Vagina (tissue), 2 donors: ENCODE data around the gene CAV2. TPM values are rescaled to one million over a fixed set of nuclear protein-coding genes. Genes with fewer than 3 reads are reported as not detected.

Experiments
- DNase-seq, 2 donors: peaks; one replicate each; pipeline ENCODE4 v3.0.0-alpha.2; 2017; ENCODE audit errors: extremely low spot score in 2 of 2
- H3K27ac ChIP-seq: fragments of 200-600 bp; sonication (generic); one replicate; pipeline ENCODE4 v1.5.1; 2019
- H3K27me3 ChIP-seq: fragments of 200-600 bp; sonication (generic); one replicate; pipeline ENCODE4 v1.5.1; 2019
- H3K36me3 ChIP-seq, 2 donors: fragments of 200-600 bp; sonication (generic); one replicate each; pipeline ENCODE4 v1.5.1; 2017 to 2019
- H3K4me1 ChIP-seq: fragments of 200-600 bp; sonication (generic); one replicate; pipeline ENCODE4 v1.5.1; 2019
- H3K4me3 ChIP-seq, 2 donors: fragments of 200-600 bp; sonication (generic); 1 replicate in 1 of 2; 2 replicates in 1 of 2; pipeline ENCODE4 v1.5.1; 2016 to 2019
- H3K9me3 ChIP-seq: fragments of 200-600 bp; sonication (generic); one replicate; pipeline ENCODE4 v1.5.1; 2019
- POLR2A ChIP-seq, 2 donors: fragments of 450-650 bp; IDR thresholded peaks; one replicate each; pipeline ENCODE4 v1.6.1; 2017; ENCODE audit warnings: antibody characterized with exemption in 2 of 2, mild to moderate bottlenecking in 2 of 2, moderate library complexity in 2 of 2
- POLR2AphosphoS5 ChIP-seq, 2 donors: sonication (generic); formaldehyde crosslinking; IDR thresholded peaks; one replicate each; pipeline ENCODE4 v1.9.0; 2017; ENCODE audit warnings: antibody characterized with exemption in 2 of 2, mild to moderate bottlenecking in 2 of 2, low read depth in 1 of 2; ENCODE audit not compliant: insufficient read depth in 1 of 2
- intact Hi-C: fragments of 100-400 bp; cut with DNase I; formaldehyde crosslinking; loops from one replicate; pipeline ENCODE4 v1.15.1; 2023
- total RNA-seq: library from RNA; depleted of rRNA; stranded (reverse); fragments of >200 nt; gene quantifications from one replicate; pipeline ENCODE4 v1.2.3, GENCODE V29; 2016
- TF ChIP-seq, protein P1 (sequence below), 3 experiments: fragments of 450-650 bp in 2 of 3; fragments of 200-600 bp in 1 of 3; sonication (generic) in 1 of 3; IDR thresholded peaks; one replicate each; pipeline ENCODE4 v1.5.1; 2017 to 2019; ENCODE audit warnings: antibody characterized with exemption in 3 of 3, mild to moderate bottlenecking in 2 of 3, moderate library complexity in 2 of 3

CAV2 gene
- total RNA-seq, 1 donor from 2014 or later, result 42.5 TPM

DNA sequence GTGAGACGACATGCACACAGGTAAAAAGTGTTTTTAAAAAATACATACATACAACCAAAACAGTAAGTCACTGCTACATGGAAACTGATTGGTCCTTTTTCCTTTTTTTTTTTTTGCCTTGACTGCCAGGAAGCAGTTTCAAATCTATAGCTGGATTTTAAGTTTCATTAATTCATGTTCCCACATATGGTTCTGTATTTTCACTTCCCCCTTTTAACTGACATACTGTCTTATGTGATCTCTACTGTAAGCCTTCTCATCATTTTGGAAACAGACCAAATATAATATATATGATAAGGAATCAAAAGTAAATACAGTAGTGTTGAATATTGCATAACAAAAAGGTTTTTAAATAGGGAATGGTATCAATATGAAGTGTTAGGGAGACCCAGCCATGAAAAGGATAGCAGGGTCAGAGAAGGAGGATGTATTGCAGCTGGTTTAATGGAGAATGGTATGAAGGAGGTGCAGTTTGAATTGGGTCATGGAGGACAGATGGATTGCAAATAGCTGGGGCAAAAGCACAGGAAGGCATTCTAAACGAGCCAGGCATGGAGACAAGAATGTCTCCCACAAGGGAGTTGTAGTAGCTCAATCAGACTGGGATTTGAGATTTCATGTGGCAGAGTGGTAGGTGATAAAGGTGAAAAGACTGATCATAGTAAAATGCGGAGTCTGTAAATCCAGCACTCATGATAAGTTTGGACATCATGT is 30.7 kb downstream of the CAV2 start:
- intact Hi-C loops, result no loop called here
- Histone ChIP-seq H3K36me3 (peaks cover 0 to 14% of the 10 kb centered on the region in 2 donors), H3K27me3 (no peaks in the 10 kb centered on the region), H3K9me3 (no peaks in the 10 kb centered on the region), H3K4me3 (peak overlapping the region; percentile 20 to 92), H3K4me1 (peaks cover 56% of the 10 kb centered on the region), H3K27ac (peak overlapping the region; percentile 98)
- no peak for DNase-seq
- TF ChIP-seq, protein P1, sequence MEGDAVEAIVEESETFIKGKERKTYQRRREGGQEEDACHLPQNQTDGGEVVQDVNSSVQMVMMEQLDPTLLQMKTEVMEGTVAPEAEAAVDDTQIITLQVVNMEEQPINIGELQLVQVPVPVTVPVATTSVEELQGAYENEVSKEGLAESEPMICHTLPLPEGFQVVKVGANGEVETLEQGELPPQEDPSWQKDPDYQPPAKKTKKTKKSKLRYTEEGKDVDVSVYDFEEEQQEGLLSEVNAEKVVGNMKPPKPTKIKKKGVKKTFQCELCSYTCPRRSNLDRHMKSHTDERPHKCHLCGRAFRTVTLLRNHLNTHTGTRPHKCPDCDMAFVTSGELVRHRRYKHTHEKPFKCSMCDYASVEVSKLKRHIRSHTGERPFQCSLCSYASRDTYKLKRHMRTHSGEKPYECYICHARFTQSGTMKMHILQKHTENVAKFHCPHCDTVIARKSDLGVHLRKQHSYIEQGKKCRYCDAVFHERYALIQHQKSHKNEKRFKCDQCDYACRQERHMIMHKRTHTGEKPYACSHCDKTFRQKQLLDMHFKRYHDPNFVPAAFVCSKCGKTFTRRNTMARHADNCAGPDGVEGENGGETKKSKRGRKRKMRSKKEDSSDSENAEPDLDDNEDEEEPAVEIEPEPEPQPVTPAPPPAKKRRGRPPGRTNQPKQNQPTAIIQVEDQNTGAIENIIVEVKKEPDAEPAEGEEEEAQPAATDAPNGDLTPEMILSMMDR (IDR thresholded peaks at IDR 0.05), result no peak
- TF ChIP-seq POLR2AphosphoS5 (IDR thresholded peaks at IDR 0.05; ENCODE audit: insufficient read depth in 1 of 2, low read depth in 1 of 2) (no peak), POLR2A (IDR thresholded peaks at IDR 0.05) (no peak)

DNA sequence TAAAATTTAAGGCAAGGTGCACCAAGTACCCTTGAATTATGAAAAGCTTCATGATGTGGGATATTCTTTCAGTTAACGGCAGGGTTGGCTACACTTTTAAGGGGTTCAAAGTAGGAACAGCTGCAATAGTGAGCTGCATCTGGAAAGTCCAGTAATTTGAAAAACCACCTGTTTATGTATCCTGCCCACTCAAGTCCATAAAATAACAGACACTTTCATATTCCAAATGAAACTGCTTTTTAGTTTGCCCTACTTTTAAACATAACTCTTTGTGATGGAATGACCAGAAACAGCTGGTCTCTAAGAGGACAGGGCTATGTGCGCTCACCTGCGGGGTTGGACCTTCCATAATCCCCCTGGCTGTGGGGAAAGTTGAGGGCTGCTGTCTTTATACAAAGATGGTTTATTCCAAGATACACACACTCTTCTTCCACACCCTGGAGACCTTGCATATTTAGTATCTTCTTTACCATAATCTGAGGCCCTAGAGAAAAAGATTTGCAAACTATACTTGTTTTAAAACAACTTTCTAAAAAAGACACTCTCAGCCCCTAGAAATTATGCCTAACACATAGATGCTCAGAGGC is 32.7 kb downstream of the CAV2 start:
- Histone ChIP-seq H3K27me3 (no peaks in the 10 kb centered on the region), H3K4me1 (peaks cover 63% of the 10 kb centered on the region), H3K9me3 (no peaks in the 10 kb centered on the region), H3K36me3 (peaks cover 0 to 19% of the 10 kb centered on the region in 2 donors), H3K27ac (peak overlapping the region; percentile 13), H3K4me3 (no peak overlapping the region)
- intact Hi-C loops, result no loop called here
- no peak for DNase-seq
- no peak for TF ChIP-seq POLR2AphosphoS5 (IDR thresholded peaks at IDR 0.05; ENCODE audit: insufficient read depth in 1 of 2, low read depth in 1 of 2)
- TF ChIP-seq, protein P1 (IDR thresholded peaks at IDR 0.05), result no peak
- TF ChIP-seq POLR2A (IDR thresholded peaks at IDR 0.05), result no peak

DNA sequence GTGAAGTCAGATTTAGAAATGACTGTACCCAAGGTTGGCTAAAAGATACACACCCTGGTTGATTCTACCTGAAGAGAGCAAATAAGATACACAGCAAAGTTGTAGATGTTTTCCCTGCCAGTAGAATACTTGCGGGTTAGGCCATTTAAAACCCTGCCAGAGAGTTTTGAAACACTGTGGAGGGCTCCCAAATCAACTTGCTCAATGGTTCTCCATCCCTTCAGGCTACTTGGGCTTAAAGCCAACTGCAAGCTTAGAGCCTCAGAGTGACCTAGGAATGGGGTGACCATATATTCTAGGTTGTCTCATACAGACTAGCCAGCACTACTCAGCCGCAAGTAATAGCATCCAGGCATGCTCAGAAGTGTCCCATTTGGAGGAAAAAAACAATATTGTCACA is 35.3 kb downstream of the CAV2 start:
- Histone ChIP-seq H3K4me3 (no peak overlapping the region), H3K4me1 (peaks cover 70% of the 10 kb centered on the region), H3K27me3 (no peaks in the 10 kb centered on the region), H3K27ac (peak overlapping the region; percentile 28), H3K9me3 (no peaks in the 10 kb centered on the region), H3K36me3 (peaks cover 0 to 13% of the 10 kb centered on the region in 2 donors)
- intact Hi-C loops, result no loop called here
- DNase-seq, result no peak
- TF ChIP-seq POLR2AphosphoS5 (IDR thresholded peaks at IDR 0.05; ENCODE audit: insufficient read depth in 1 of 2, low read depth in 1 of 2) (no peak), POLR2A (IDR thresholded peaks at IDR 0.05) (no peak)
- TF ChIP-seq, protein P1 (IDR thresholded peaks at IDR 0.05), result no peak

DNA sequence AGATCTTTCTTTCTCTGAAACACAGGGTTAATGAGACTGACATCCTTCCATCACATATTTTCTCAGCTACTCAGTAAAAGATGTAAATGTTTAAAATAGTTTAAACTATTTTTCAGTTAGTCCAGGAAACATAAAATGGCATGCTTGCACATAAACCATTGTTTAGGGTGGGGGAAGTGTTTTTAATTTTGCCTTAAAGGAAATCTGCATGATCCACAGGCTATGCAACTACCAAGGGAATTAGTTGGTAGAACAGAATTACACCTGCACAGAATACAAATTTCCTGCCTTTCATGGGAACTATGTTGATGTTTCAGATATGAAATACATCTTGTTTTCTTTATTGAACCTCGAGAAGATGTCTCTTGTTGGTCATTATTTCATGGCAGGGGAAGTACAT is 35.9 kb downstream of the CAV2 start:
- Histone ChIP-seq H3K4me1 (peaks cover 69% of the 10 kb centered on the region), H3K27ac (peak overlapping the region; percentile 28), H3K27me3 (no peaks in the 10 kb centered on the region), H3K9me3 (no peaks in the 10 kb centered on the region), H3K36me3 (peaks cover 0 to 13% of the 10 kb centered on the region in 2 donors), H3K4me3 (no peak overlapping the region)
- TF ChIP-seq POLR2AphosphoS5 (IDR thresholded peaks at IDR 0.05; ENCODE audit: insufficient read depth in 1 of 2, low read depth in 1 of 2) (no peak), POLR2A (IDR thresholded peaks at IDR 0.05) (no peak)
- TF ChIP-seq, protein P1 (IDR thresholded peaks at IDR 0.05), result no peak
- intact Hi-C loops, result no loop called here
- no peak for DNase-seq

DNA sequence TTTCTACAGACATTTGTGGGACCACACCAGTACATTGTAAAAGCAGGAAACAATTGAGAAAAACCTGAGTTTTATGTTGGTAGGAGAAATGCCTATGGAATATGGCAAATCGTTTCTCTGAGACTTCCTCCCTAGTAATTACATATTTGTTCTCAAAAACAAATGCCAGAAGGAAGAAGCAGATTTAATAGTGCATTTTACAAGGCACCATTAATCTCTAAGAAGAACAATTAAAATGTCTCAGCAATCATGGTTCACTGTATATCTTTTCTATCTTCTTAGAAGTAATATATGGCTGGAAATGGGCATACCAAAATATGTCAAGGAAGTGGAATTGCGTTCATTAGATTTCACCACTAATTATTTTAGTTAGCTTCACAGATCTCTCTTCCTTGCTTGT is 38.6 kb downstream of the CAV2 start:
- peaks cover 82% of the 10 kb centered on the region for H3K4me1 ChIP-seq
- DNase-seq, result no peak
- H3K36me3 ChIP-seq, result peaks cover 0 to 13% of the 10 kb centered on the region in 2 donors
- no peak overlapping the region for H3K27ac ChIP-seq
- H3K4me3 ChIP-seq, result no peak overlapping the region
- H3K27me3 ChIP-seq, result no peaks in the 10 kb centered on the region
- intact Hi-C loops, result no loop called here
- no peak for TF ChIP-seq POLR2AphosphoS5 (IDR thresholded peaks at IDR 0.05; ENCODE audit: insufficient read depth in 1 of 2, low read depth in 1 of 2)
- TF ChIP-seq, protein P1 (IDR thresholded peaks at IDR 0.05), result no peak
- no peak for TF ChIP-seq POLR2A (IDR thresholded peaks at IDR 0.05)
- no peaks in the 10 kb centered on the region for H3K9me3 ChIP-seq
